GM18517 (cell line): ENCODE data around the gene ZNF74.
"Not testable (repeated sequence)": the region's sequence is repeated elsewhere in the genome, so short reads cannot be mapped to it uniquely, and the experiment has no call there.

Source experiments
- ATAC-seq: cut with Tn5 transposase; IDR thresholded peaks from one replicate; pipeline ENCODE4 v1.9.1; 2021; ENCODE audit warnings: mild to moderate bottlenecking, moderate library complexity; ENCODE audit not compliant: unreplicated experiment

The ZNF74 gene

DNA sequence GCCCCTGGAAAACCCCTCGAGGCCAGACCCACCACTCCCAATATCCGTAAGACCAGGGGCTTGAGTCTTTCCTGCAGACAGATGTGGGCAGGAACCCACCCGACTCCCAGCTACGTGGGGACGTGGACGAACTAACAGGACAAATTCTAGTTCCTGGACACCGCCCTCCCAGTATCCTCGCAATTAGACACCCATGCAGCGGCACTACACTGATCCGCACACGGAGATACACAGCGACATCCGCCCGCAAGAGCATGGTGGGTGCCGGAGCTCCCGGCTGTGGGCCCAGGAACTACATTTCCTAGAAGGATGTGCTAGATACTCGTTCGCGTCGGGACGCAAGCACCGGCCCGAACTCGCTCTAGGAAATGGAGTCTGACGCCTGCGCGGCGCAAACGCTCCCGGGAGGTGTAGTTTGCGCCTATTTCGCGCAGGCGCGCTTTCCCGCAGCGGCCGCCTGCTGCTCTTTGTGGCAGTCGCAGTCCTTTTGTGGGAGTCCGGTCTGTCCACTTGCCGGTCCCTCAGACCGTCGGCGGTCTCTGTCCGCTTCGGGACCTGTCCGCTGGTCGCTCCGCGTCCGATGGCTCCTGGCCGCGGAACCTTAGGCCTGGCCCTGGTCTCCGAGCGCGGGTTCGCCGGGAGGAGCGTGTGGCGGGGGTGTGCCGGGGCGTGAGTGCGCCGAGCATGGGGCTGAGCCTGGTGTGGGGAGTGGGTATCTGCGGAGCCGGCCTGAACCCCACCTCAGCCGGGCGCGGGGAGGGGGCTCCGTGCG, at the start of gene ZNF74:
Gene ZNF74, plus strand, starts transcription at position 447 of the 772 bp plus-strand sequence. CDS start 478 bp downstream, outside the sequence.
- ATAC-seq, result no peak

GRCh38 chr22:20346553-20346952, 47.4 kb upstream of the ZNF74 start:
- ATAC-seq, result not testable (repeated sequence)

DNA sequence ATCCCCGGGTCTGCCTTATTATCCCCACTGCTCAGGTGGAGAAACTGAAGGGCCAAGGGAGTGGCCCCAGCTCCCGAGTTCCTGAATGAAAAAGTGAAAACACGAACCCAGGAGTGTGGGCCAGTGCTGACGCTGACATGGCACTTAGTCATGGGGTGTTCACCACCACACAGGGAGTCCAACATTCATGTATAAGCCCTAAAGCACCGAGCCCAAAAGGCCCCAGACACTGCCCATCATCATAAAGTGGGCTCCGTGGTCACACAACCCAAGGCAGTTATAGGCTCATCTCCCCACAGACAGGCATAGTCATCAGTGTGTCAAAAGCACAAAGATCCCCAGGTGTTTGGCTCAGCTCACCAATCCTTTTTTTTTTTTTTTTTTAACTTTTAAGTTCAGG, 41.4 kb upstream of the ZNF74 start:
- not testable (repeated sequence) for ATAC-seq

GRCh38 chr22:20354238-20354975, 39.5 kb upstream of the ZNF74 start:
- no peak for ATAC-seq

DNA sequence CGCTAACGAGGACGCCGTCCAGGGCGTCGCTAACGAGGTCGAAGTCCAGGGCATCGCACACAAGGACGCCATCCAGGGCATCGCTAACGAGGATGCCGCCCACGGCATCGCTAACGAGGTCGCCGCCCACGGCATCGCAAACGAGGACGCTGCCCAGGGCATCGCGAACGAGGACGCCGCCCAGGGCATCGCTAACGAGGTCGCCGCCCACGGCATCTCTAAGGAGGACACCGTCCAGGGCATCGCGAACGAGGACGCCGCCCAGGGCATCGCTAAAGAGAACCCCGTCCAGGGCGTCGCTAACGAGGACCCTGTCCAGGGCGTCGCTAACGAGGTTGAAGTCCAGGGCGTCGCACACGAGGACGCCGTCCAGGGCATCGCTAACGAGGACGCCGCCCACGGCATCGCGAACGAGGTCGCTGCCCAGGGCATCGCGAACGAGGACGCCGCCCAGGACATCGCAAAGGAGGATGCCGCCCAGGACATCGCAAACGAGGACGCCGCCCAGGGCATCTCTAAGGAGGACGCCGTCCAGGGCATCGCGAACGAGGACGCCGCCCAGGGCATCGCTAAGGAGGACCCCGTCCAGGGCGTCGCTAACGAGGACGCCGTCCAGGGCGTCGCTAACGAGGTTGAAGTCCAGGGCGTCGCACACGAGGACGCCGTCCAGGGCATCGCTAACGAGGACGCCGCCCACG, 37.9 kb upstream of the ZNF74 start:
- not testable (repeated sequence) for ATAC-seq

GRCh38 chr22:20356906-20357305, 37.0 kb upstream of the ZNF74 start:
- ATAC-seq, result not testable (repeated sequence)

DNA sequence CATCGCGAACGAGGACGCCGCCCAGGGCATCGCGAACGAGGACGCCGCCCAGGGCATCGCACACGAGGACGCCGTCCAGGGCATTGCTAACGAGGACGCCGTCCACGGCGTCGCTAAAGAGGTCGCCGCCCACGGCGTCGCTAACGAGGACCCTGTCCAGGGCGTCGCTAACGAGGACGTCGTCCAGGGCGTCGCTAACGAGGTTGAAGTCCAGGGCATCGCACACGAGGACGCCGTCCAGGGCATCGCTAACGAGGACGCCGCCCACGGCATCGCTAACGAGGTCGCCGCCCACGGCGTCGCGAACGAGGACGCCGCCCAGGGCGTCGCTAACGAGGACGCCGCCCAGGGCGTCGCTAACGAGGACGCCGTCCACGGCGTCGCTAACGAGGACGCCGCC, 36.0 kb upstream of the ZNF74 start:
- ATAC-seq, result not testable (repeated sequence)

DNA sequence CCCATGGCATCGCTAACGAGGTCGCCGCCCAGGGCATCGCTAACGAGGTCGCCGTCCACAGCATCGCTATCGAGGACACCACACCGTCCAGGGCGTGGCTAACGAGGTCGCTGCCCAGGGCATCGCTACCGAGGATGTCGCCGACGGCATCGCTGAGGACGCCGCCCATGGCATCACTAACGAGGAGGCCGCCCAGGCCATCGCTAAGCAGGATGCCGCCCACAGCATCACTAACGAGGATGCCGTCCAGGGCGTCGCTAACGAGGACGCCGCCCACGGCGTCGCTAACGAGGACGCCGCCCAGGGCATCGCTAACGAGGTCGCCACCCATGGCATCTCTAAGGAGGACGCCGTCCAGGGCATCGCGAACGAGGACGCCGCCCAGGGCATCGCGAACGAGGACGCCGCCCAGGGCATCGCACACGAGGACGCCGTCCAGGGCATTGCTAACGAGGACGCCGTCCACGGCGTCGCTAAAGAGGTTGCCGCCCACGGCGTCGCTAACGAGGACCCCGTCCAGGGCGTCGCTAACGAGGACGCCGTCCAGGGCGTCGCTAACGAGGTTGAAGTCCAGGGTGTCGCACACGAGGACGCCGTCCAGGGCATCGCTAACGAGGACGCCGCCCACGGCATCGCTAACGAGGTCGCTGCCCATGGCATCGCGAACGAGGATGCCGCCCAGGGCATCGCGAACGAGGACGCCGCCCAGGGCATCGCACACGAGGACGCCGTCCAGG, 35.3 kb upstream of the ZNF74 start:
- ATAC-seq, result not testable (repeated sequence)

DNA sequence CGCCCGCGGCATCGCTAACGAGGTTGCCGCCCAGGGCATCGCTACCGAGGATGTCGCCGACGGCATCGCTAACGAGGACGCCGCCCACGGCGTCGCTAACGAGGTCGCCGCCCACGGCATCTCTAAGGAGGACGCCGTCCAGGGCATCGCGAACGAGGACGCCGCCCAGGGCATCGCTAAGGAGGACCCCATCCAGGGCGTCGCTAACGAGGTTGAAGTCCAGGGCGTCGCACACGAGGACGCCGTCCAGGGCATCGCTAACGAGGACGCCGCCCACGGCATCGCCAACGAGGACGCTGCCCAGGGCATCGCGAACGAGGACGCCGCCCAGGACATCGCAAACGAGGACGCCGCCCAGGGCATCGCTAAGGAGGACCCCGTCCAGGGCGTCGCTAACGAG, 33.7 kb upstream of the ZNF74 start:
- ATAC-seq, result not testable (repeated sequence)

DNA sequence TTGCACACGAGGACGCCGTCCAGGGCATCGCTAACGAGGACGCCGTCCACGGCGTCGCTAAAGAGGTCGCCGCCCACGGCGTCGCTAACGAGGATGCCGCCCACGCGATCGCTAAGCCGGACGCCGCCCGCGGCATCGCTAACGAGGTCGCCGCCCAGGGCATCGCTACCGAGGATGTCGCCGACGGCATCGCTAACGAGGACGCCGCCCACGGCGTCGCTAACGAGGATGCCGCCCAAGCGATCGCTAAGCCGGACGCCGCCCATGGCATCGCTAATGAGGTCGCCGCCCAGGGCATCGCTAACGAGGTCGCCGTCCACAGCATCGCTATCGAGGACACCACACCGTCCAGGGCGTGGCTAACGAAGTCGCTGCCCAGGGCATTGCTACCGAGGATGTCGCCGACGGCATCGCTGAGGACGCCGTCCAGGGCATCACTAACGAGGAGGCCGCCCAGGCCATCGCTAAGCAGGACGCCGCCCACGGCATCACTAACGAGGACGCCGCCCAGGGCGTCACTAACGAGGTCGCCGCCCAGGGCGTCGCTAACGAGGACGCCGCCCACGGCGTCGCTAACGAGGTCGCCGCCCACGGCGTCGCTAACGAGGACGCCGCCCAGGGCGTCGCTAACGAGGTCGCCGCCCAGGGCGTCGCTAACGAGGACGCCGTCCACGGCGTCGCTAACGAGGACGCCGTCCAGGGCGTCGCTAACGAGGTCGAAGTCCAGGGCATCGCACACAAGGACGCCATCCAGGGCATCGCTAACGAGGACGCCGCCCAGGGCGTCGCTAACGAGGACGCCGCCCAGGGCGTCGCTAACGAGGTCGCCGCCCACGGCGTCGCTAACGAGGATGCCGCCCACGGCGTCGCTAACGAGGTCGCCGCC, 32.8 kb upstream of the ZNF74 start:
- ATAC-seq, result not testable (repeated sequence)

- ATAC-seq, result not testable (repeated sequence)
These were observed 32.2 kb upstream of the ZNF74 start for GRCh38 chr22:20361752-20362229.

GRCh38 chr22:20362403-20362802, 31.5 kb upstream of the ZNF74 start:
- ATAC-seq, result not testable (repeated sequence)

DNA sequence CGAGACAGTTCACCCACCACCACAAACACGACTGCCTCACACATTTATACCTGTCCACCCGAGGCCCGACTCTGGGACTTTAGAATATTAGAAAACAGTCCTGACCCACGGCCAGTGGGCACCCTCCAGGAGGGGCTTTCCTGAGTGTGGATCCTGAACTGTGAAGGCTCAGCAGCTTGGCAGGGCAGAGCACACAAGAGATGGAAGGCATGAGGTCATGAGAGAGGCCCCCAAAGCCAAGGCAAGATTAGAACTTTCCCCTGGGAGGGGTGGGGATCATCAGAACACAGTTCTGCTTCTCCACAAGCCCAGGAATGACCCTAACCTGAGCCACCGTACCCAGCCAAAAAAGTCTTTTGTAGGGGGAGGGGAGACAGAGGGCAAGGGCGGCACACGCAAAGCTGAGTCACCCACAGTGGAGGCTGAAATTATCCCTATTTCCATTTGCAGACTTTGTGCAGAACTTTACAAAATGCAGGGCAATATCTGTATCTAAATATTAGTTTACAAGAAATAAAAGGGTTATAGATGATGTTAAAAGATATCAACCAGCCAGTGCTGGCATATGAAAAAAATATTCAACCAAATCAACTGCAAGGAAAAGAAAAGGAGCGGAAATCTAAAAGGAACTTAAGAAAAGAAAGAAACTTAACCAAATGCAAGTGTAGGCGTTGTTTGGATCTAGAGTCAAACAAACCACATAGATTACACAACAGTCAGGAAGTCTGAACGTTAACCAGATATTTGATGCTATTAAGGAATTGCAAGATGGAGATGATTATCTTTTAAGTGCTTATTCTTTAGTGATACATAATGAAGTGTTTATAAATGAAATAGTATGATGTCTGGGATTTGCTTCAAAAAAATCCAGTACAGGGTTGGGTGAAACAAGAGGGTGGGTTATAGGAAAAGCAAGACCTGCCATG, 29.4 kb upstream of the ZNF74 start:
- not testable (repeated sequence) for ATAC-seq

DNA sequence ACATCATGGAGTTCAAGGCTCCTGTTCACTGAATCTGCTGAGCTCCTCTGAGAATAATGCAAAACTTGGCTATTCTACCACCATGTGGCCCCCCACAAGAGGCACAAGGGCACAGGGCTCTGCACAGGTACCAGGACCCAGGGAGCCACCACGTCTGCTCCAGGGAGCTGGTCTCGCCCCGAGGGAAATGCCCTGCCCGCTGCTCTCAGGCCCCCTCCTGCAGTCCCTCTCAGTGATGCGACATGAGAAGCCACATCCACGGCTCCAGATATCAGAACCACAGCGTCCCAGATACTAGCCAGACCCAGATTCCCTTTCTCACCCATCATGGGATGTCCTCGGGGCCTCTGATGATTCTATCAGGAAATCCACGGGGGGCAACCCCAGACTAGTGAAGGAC, 27.1 kb upstream of the ZNF74 start:
- ATAC-seq, result not testable (repeated sequence)

DNA sequence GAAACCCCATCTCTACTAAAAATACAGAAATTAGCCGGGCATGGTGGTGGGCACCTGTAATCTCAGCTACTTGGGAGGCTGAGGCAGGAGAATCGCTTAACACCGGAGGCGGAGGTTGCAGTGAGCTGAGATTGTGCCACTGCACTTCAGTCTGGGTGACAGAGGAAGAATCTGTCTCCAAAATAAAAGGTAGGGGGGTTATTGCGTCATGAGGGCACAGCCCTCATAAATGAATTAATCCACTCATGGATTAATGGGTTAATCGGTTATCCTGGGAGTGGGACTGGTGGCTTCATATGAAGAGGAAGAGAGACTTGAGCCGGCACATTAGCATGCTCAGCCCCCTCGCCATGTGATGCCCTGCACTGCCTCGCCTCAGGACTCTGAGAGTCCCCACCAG, 25.1 kb upstream of the ZNF74 start:
- ATAC-seq, result not testable (repeated sequence)

- not testable (repeated sequence) for ATAC-seq
These were observed 22.3 kb upstream of the ZNF74 start for GRCh38 chr22:20371687-20372086.

DNA sequence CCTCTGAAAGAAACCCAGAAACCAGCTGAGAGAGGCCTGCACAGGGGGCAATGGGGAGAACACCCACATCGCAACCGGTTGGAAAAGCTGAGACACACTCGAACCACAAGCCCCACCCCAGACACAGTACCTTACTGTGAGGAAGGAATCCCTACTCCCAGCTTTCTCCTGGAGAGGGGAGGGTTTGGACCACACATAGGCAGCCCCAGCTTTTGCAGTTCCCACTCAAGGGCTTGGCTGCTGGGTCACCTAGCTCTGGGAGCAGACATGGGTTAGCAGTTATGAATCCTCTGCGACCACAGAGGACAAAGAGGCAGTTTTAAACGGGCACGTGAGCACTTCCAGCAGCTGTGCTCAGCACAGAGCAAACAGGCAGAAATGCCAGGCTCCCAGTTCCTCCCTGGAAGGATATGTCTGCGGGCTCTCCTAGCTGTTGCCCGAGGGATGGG, 21.5 kb upstream of the ZNF74 start:
- not testable (repeated sequence) for ATAC-seq

DNA sequence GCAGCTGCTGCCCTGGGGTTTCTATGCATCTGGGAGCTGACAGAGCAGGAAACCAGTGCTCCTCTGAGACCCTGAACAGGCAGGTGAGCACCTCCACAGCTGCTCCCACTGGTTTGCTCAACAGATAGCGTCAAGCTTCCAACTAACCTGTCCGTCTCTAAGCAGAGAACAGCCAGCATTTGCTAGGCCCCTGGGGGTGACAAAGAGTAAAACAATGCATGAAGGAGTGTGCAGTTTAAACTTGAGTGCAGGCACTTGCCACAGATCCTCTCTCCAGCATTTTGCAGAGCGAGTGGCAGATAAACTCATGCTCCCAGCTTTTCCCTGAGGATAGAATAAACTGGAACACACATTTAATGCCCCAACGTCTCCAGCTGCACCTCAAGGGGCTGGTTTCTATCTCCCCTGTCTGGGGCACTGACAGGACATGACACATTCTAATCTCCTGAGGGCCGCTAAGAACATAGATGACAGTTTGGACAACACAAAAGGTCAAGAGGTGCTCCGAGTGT, 20.7 kb upstream of the ZNF74 start:
- not testable (repeated sequence) for ATAC-seq
